MV-4-11 (cell line): ENCODE data around the gene LRRK1.
"Not testable (repeated sequence)": the region's sequence is repeated elsewhere in the genome, so short reads cannot be mapped to it uniquely, and the experiment has no call there.

Source experiments
- DNase-seq: peaks from one replicate; lab custom pipeline; 2025; lab: John Stamatoyannopoulos, UW

Gene LRRK1

DNA sequence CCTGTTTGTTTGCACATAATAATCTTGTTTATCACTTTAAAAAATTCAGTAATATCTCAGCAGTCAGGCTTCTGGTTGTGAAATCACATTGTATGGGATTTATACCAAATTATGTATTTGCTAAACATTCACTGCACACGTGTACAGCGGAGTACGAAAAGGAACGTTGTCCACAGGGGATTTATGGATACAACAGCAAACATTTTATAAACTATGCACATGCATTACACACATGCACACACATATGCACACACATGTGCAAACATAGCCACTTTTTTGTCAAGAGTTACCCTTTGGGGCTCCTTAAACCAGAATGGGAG, 150.5 kb downstream of the LRRK1 start:
- DNase-seq: no peak

DNA sequence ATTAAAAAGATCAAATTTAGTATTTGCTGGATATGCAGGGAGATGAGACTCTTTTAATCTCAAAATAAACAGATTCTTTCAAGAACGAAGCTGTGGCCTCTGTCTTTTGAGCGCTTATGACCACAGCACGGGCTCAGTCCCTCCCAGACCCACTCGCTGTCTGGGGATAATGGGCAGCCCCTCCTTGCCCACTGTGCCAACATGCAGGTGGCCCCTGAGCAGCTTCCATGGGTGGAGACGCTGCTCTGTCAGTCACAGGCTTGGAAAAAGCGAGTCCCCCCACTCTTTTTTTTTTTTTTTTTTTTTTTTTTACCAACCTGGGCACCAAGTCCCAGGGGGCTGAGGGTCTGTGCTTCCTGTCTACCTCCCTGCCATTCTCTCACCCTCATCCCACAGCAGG, 150.9 kb downstream of the LRRK1 start:
- DNase-seq: no peak

DNA sequence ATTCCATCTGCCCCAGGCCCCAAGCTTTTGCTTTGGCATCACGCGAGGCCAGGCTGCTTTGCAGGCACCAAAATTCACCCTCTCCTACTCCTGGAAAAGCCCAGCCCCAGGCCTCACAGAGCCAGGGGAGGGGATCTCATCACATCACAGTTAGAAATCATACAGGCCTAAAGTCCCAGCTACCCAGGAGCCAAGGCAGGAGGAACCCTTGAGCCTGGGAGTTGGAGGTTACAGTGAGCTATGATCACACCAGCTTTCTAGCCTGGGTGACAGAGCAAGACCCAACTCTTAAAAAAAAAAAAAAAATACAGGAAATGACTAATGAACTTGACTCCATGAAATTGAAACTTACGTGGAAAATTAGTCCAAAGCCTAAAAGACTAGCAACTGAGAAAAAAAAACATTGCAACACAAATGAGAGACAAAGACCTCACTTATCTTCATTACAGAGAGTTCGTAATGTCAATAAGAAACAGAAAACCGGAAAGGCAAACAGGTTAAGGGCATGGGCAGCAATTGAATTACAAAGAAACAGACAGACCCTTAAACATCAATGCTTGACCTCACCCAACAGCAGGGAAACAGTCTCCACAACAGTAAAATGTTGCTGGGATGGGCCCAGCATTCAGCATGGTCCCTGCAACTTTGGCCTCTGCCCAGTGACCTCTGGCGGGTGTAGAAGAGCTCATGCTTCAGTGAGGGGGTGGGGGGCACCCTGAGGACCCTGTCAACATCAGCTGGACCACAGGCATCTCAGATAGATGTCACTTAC, 151.5 kb downstream of the LRRK1 start:
- DNase-seq: peak; percentile 84

DNA sequence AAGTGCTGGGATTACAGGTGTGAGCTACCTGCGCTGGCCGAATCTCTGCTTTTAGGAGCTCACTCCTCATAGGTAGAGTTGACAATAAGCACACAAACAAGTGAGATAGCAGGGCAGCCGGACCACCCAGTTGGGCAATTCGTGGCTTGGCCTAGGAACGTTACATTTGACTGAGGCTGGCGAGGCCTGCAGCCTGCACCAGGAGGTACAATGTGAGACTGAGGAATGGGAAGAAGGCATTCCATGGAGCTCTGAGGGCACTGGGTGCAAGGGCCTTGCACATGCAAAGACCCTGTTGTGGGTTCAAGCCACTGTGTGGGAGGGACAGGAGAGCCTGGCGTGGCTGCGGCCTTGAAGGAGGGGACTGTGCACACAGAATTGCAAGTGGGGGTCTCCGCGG, 152.5 kb downstream of the LRRK1 start:
- no peak for DNase-seq

DNA sequence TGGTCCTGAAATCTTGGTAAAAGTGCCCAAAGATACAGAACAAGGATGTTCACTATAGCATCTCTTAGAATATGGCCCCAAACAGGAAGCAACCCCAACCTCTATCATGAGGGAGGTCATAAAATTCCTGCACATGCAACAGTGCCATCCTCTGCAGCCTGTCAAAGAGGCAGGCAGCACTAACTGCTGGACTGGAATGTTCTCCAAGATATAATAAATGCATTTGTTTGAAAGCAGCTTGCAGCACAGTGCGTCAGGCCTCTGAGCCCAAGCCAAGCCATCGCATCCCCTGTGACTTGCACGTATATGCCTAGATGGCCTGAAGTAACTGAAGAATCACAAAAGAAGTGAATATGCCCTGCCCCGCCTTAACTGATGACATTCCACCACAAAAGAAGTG, 153.1 kb downstream of the LRRK1 start:
- DNase-seq: not testable (repeated sequence)

DNA sequence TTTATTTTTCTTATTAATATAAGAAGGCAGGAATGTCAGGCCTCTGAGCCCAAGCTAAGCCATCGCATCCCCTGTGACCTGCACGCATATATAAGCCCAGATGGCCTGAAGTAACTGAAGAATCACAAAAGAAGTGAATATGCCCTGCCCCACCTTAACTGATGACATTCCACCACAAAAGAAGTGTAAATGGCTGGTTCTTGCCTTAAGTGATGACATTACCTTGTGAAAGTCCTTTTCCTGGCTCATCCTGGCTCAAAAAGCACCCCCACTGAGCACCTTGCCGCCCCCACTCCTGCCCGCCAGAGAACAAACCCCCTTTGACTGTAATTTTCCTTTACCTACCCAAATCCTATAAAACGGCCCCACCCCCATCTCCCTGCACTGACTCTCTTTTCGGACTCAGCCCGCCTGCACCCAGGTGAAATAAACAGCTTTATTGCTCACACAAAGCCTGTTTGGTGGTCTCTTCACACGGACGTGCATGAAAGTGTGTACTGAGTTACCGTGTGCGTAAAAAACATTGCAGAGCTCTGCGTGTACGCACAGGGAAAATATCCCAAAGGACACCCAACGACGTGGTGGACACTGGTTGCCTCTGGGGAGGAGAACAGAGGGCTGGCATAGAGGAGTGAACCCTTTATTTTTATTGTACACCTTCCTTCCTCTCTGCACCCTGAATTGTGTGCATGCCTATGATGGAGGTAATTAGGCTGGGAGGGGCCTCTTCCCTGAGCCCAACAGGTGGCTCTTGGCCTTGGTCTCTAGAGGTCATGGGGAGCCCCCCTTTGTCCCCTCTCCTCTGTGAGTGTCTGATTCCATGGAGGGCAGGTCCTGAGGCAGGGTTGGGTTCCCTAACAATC, 158.9 kb downstream of the LRRK1 start:
- DNase-seq: not testable (repeated sequence)

DNA sequence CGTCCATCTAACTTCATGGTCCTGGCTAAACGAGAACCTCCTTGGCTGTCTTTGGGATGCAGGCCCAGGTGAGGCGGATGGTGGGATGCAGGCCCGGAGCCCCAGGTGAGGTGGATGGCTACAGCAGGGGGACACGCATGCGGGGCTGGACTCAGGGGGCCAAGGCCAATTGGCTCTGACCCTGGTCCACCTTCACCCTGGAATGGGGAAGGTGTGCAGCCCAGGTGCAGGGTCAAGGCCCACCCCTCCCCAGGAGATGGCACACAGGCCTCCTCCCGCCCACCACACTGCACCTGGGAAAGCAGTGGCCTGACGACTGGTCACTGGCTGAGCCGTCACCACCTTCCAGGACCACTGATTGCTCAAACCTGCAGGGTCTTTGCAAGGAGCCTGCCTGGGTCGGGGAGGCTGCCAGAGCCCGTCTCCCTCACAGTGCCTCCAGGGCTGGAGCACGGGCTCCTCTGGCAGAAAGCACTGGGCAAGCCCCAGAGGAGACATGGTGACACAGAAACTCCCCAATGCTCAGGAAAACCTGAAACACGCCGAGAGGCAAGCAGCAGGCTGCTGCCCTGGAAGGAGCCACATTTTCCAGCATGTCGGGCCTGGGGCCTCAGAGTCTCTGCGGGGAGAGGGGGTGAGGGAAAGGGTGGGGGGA, 159.6 kb downstream of the LRRK1 start:
- DNase-seq: no peak

DNA sequence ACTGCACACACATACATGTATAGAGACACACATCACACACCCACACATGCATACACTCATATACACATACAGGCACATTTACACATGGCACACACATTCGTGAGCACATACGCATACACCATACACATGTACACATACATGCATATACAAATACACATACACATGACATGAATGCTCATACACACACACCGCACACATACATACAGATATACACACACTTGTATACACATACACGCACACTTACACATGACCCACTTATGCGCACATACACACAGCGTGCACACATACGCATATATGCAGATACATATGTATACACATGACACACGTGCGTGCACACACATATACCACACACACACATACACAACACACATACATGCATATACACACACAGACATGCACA, 162.7 kb downstream of the LRRK1 start:
- no peak for DNase-seq

DNA sequence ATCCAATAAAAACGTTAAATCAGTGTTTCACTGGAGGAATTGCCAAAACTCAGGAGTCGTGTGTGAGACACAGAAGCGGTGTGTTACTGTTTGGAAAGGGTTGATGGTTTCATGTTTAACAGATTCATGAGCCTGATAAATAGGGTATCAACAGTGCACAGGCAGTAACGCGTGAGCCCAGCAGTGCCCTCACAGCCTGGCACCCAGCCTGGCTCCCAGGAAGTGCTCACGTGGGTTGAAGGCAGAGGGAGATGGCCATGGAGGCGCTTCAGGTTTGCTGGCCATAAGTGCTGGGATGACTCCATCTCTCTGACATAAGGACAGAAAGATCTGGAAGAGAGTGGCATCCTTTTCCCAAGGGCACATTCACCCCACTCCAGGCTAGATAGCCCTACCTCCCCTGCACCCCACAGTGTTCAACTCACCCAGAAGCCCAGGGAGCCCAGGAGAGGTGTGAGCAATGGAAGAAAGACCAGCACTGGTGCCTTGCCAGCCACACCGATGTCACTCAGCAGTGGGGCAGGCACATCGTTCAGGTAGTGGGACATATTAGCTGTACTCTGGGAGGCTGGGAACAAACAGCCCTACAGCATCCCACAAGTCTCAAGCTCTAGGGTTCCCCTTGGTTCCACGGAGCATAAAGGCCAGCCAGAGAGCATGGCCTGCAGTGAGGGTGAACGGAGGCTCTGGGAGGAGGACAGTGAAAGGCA, 164.3 kb downstream of the LRRK1 start:
- DNase-seq: no peak

DNA sequence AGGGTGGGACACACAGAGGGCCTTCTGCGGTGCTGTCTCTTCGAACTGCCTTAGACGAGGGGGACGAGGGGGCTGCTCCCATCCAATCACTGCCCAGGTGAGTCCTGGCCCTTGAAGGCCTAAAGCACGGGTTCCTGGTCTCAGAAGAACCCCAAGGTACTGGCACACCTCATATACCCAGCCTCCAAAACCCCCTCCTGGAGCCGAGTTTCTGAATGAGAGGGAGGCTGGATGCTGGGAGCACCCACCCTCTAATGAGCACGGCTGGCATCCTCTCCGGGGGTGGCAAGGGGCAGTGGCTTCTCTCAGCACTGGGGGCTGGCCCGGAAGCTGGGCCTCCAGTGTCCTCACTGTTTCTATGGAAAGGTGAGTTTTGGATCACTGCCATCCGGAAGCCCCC, 165.6 kb downstream of the LRRK1 start:
- DNase-seq: no peak

DNA sequence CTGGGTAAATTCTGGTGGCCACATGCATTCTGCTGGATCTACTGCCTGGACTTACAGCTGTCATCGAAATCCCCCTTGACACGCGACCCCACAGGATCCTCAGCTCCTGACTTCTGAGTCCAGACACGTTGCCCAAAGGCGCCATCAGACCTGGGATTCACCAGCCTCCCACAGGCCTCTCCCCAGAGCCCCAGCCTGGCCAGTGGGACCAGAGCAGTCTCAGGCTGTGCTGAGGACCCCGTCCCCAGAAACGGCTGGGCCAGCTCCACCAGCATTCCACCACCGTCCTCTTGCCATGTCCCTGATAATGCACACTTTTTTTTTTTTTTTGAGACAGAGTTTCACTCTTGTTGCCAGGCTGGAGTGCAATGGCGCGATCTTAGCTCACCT, 166.1 kb downstream of the LRRK1 start:
- no peak for DNase-seq

DNA sequence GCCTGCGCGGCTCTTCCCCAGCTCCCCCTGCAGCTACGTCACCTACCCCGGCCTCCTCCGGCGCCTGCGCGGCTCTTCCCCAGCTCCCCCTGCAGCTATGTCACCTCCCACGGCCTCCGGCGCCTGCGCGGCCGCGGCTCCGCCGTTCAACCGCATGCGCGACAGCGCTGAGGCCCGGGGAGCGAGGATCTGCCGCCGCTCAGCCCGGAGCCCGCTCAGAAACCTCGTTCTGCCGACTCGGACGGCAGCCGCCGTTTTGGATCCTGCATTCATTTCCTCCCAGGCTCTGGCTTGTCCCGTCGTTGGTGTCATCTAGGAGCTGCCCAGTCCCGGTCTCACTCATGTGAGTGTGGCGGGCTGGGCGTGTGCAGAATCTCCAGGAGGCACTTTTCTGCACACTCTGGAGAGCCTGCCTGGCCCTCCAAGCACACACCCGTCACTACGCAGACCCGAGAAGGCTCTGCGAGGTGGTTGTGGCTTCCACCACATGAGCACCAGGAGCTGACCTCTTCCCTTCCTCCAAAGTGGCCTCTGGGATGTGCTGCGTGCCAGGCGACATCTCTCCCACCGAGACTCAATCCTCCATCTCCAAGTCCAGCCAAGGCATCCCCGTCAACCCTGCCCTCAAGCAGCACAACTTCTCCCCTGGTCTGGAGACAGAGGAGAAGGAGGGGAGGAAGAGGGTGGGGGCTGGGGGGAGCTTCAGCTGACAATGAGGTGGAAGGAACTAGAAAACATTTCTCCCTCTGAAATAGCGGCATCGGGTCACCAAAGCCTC, 167.4 kb downstream of the LRRK1 start:
- peak; percentile 66 for DNase-seq

DNA sequence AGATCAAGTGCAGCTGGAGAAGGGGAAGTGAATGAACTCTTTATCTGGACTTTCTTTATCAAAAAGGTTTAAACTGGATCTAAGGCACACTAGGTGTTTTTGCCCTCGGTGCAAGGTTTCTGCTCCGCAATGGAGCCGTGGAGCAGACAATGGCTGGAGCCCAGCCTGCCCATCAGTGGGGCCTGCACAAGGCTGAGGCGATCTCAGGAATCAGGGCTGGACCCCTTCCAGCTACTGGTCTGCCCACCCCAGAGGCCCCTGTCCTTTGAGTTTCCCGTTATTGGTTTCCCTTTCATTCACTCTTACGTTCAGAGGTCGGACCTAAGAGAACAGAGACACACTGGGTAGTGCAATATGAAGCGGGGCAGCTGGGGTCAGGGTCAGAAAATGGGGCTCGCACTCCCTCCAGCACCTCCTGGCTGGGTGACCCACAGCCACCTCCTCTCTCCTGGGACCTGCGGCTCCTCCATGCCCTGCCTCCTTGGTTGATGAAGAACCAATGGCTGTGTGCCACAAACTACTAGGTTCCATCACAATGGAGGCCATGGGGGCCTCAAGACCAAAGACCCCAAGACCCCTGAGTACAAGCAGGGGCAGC, 168.1 kb downstream of the LRRK1 start:
- DNase-seq: peak; percentile 41

DNA sequence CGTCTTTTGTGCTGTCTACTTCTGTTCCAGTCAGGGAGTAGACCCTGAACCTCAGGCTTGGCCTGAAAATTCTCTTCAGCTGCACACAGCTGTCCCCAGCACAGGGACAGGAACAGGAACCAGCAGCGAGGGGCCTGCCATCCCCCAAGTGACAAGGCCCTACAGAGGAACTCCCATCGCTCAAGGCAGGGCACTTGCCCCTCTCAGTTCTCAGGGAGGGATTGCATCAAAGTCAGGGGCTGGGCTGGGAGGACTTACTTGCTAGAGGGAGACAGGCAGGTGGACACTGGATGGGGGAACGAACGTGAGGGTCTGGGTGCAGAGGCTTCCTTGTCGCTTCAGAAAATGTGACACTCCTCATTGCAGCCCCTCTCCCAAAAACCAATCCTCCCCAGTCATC, 169.1 kb downstream of the LRRK1 start:
- DNase-seq: no peak

DNA sequence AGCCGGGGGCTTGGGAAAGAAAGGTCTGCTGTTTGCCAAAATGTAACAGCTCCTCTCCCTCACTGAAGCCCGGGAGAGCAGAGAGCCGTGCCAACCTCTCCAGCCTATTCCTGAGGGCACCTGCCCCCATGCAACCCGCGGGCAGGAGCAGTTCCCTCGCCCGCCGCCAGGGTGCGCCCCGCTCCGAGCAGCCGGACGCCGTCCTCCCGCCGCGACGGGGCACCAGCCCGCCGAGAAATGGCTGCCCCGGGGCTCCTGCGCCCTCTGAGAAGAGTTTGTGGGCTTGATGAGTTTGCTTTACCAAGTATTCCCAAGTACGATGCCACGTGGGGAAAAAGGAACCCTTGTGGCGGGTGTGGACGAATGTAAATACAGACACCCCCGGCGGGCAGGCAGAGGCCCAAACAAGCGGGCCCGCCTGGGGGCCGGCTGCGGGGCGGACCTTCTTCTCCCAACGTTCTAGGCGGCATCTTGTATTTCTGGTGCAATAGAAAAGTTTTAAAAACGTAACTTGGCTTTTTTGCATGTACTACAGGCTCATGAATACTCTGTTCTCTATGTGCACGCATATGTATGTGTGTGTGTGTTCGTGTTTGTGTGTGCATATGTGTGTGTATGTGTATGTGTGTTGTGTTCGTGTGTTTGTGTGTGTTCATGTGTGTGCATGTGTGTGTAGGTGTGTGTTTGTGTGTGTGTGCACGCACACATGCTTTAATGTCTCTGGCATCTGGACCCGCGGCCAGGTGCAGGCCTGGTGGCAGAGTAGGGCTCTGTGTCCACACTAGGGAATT, 169.8 kb downstream of the LRRK1 start:
- DNase-seq: peak; percentile 22

DNA sequence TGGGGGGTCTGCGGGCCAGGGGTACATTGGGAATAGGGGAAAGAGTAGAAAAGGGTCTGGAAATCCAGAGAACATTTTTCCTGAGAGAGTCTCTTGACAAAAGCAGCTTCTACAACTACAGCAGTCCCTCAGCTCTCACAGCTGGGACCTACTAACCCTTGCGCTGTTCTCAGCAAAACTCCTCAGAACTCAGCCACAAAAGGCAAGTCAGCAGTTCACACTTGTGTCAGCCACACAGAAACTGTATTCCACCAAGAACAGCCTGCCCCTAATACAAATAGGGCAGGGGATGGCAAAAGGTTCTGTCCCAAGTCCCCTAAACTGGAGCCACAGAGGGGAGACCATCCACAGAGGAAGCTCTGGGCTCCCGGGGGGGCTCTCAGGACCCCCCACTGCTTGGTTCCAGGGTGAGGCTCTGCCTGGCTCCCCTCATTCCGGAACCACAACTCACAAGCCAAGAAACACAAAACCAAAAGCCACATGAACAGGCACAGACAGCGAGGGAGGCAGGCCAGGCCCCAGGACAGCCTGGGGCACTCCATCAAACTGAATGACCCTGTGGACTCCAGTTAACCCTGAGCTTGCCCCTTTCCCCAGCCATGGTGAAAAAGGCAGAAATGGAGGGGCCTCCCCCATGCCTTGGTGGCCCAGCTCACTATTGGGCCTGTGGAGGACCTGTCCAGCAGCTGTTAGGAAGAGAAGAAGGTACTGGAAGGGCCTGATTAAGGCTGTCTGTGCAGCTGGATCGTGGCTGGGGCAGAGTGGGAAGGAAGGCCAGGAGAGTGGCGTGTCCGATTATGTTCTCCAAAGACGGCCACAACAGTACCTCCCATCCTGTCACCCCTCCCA, 170.6 kb downstream of the LRRK1 start:
- DNase-seq: no peak

DNA sequence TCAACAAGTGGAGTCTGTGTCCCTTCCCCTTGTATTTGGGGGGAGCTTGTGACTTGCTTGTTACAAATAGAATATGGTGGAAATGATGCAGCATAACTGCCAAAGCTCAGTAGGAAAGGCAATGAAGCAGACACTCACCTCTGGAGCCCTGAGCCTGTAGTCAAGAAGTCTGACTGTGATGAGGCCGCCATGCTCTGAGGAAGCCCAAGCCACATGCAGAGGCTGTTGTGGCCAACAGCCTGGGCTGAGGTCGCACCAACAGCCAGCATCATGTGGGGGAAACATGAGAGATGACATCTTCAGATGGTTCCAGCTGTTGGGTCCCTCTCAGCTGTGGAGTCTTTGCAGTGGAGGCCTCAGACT, 171.3 kb downstream of the LRRK1 start:
- no peak for DNase-seq

DNA sequence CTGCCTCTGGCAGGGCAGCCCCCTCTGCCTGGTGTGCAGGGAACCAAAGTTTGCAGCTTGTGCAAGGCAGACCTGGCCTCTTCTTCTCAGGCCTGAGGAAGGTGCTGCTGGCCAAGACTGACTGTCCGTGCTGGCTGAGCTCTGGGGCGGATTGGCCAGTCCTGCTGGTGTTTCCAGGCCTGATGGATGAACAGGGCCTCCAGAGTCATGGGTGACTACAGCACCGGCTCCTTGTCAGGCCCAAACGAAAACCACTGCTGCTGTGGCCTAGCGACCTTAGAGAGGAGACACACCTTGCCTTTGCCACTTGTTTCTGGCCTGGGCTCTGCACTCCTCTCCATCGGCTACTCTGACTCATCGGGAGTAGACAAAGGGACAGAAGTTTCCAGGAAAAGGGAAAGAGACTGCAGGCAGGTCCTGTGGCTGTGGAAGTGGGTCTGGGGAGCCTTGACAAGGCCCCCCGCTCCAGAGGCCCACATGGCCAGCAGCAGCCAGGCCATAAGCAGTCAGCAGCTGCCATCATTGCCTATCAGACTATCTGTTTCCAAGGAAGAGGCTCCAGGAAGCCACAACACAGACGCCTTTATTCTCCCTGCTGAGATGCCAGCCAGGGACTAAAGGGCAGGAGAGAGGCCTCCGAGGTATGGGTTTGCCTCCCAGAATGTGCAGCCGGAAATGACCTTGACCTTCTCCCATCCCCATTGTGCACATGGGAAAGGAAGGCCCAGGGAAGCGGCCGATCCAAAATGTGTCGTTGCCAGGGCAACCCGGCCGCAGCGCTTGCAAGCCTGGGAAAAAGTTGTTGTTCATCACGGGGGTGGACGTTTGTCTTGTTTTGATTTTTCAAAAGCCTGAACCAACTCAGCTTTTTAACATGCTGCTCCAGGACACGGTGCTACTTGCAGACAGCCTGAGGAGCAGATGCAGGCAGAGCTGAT, 172.2 kb downstream of the LRRK1 start:
- DNase-seq: no peak
